ENCODE results near the gene CNTNAP1.

CNTNAP1 gene

GRCh38 chr17:42743595-42744282 is 61.4 kb downstream of the CNTNAP1 start:
- DNase-seq, result no peak

GRCh38 chr17:42744283-42744805 is 62.0 kb downstream of the CNTNAP1 start:
- no peak for DNase-seq

GRCh38 chr17:42744806-42745617 is 62.7 kb downstream of the CNTNAP1 start, which contains the start of gene EZH1:
EZH1 (minus strand) TSS chr17:42745040; CDS start chr17:42728941, 16,099 bp downstream.
- DNase-seq, result peak; percentile 97

GRCh38 chr17:42748202-42748907 is 66.0 kb downstream of the CNTNAP1 start:
- no peak for DNase-seq

- no peak for DNase-seq
Observed at GRCh38 chr17:42748908-42749798, 66.8 kb downstream of the CNTNAP1 start.

All from activated CD8-positive, alpha-beta memory T cell treated with anti-CD3 and anti-CD28 coated beads, Interleukin-2, amount 50 U/mL, for 48 hours (primary cell).